ENCODE measurements around the gene RAD18. TPM values are rescaled to one million over a fixed set of nuclear protein-coding genes. Genes with fewer than 3 reads are reported as not detected.
A peak's percentile ranks its signal among the peaks of the same experiment; 100 is the strongest.

The RAD18 gene
- total and polyA plus RNA-seq, 9 of the 15 experiments (the other 6 are each of a cell fraction or from before 2014, with no cell fraction given): 19.2 to 49.4 (median 34.4) TPM

GRCh38 chr3:8963137-8963853 is at the start of gene RAD18 (continued):
- no peak for TF ChIP-seq ZNF551 (CRISPR knock-in tag; IDR thresholded peaks at IDR 0.05)
- TF ChIP-seq, protein P1, sequence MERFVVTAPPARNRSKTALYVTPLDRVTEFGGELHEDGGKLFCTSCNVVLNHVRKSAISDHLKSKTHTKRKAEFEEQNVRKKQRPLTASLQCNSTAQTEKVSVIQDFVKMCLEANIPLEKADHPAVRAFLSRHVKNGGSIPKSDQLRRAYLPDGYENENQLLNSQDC (CRISPR knock-in tag; IDR thresholded peaks at IDR 0.05): no peak
- no peak for TF ChIP-seq ARID1B (IDR thresholded peaks at IDR 0.05)
- no peak for TF ChIP-seq KAT2B (IDR thresholded peaks at IDR 0.05; ENCODE audit: low read depth, low read length)
- TF ChIP-seq, protein P2, sequence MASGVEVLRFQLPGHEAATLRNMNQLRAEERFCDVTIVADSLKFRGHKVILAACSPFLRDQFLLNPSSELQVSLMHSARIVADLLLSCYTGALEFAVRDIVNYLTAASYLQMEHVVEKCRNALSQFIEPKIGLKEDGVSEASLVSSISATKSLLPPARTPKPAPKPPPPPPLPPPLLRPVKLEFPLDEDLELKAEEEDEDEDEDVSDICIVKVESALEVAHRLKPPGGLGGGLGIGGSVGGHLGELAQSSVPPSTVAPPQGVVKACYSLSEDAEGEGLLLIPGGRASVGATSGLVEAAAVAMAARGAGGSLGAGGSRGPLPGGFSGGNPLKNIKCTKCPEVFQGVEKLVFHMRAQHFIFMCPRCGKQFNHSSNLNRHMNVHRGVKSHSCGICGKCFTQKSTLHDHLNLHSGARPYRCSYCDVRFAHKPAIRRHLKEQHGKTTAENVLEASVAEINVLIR (CRISPR knock-in tag; IDR thresholded peaks at IDR 0.05): peak; percentile 99
- TF ChIP-seq SIN3B (IDR thresholded peaks at IDR 0.05; ENCODE audit: low read depth): peak; percentile 93
- TF ChIP-seq FOSL1 (tag; conservative IDR thresholded peaks at IDR 0.05): no peak; the same call in 1 of the 2 replicates
- peak; percentile 50; the same call in 1 of the 2 replicates for TF ChIP-seq PML (IDR thresholded peaks at IDR 0.05; ENCODE audit: low read length)
- no peak for TF ChIP-seq CREBBP (IDR thresholded peaks at IDR 0.05; ENCODE audit: low read depth, low read length)
- no peak for TF ChIP-seq RBM15 (IDR thresholded peaks at IDR 0.05; ENCODE audit: insufficient read depth, low read length)
- no peak for TF ChIP-seq NEUROD1 (IDR thresholded peaks at IDR 0.05; ENCODE audit: borderline replicate concordance, low read depth, low read length, partially characterized antibody)
- TF ChIP-seq NR2C2 (CRISPR knock-in tag; IDR thresholded peaks at IDR 0.05): peak; percentile 14; the same call in 1 of the 2 replicates
- peak; percentile 66 for TF ChIP-seq NR2C2 (tag; IDR thresholded peaks at IDR 0.05)
- no peak for TF ChIP-seq CBX5 (IDR thresholded peaks at IDR 0.05; ENCODE audit: borderline replicate concordance, low read depth)
- no peak for TF ChIP-seq TEAD2 (tag; IDR thresholded peaks at IDR 0.05)
- no peak for TF ChIP-seq ZFP30 (CRISPR knock-in tag; IDR thresholded peaks at IDR 0.05; ENCODE audit: borderline replicate concordance)
- TF ChIP-seq RBM17 (IDR thresholded peaks at IDR 0.05; ENCODE audit: borderline replicate concordance, low read depth, low read length): no peak
- TF ChIP-seq RFX1 (IDR thresholded peaks at IDR 0.05): no peak
- no peak for TF ChIP-seq ILK (tag; IDR thresholded peaks at IDR 0.05; ENCODE audit: borderline replicate concordance, low read depth)
- TF ChIP-seq ZNF224 (CRISPR knock-in tag; IDR thresholded peaks at IDR 0.05): no peak
- no peak for TF ChIP-seq ZNF79 (CRISPR knock-in tag; IDR thresholded peaks at IDR 0.05; ENCODE audit: low read depth)
- peak in 1 of 2 experiments; percentile 66; a peak in 1 of 4 replicates for TF ChIP-seq RCOR1 (IDR thresholded peaks at IDR 0.05; ENCODE audit: borderline replicate concordance in 1 of 2, low read depth in 2 of 2, low read length in 2 of 2)
- TF ChIP-seq, protein P3, sequence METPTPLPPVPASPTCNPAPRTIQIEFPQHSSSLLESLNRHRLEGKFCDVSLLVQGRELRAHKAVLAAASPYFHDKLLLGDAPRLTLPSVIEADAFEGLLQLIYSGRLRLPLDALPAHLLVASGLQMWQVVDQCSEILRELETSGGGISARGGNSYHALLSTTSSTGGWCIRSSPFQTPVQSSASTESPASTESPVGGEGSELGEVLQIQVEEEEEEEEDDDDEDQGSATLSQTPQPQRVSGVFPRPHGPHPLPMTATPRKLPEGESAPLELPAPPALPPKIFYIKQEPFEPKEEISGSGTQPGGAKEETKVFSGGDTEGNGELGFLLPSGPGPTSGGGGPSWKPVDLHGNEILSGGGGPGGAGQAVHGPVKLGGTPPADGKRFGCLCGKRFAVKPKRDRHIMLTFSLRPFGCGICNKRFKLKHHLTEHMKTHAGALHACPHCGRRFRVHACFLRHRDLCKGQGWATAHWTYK (CRISPR knock-in tag; IDR thresholded peaks at IDR 0.05): peak; percentile 57; the same call in 1 of the 2 replicates
- TF ChIP-seq, protein P4, sequence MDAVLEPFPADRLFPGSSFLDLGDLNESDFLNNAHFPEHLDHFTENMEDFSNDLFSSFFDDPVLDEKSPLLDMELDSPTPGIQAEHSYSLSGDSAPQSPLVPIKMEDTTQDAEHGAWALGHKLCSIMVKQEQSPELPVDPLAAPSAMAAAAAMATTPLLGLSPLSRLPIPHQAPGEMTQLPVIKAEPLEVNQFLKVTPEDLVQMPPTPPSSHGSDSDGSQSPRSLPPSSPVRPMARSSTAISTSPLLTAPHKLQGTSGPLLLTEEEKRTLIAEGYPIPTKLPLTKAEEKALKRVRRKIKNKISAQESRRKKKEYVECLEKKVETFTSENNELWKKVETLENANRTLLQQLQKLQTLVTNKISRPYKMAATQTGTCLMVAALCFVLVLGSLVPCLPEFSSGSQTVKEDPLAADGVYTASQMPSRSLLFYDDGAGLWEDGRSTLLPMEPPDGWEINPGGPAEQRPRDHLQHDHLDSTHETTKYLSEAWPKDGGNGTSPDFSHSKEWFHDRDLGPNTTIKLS (IDR thresholded peaks at IDR 0.05; ENCODE audit: borderline replicate concordance, low read depth): peak; percentile 88
- no peak for TF ChIP-seq TAF7 (tag; IDR thresholded peaks at IDR 0.05)
